Skeletal muscle tissue (tissue), 4 donors: ENCODE measurements around the gene FLYWCH1. TPM values are rescaled to one million over a fixed set of nuclear protein-coding genes. Genes with fewer than 3 reads are reported as not detected.

Source experiments
- H3K27ac ChIP-seq: one replicate; pipeline ENCODE4 v1.7.0; 2013; ENCODE audit warnings: mild to moderate bottlenecking, low read depth, low read length, inconsistent platforms
- H3K27me3 ChIP-seq, 3 donors: one replicate each; pipeline ENCODE4 v1.7.0; 2013; ENCODE audit warnings: low read length in 3 of 3; ENCODE audit not compliant: control insufficient read depth in 3 of 3, insufficient read depth in 3 of 3
- H3K36me3 ChIP-seq, 3 donors: one replicate each; pipeline ENCODE4 v1.7.0; 2013; ENCODE audit warnings: low read length in 3 of 3; ENCODE audit not compliant: control insufficient read depth in 3 of 3, insufficient read depth in 3 of 3
- H3K4me1 ChIP-seq, 3 donors: one replicate each; pipeline ENCODE4 v1.7.0; 2013; ENCODE audit warnings: low read length in 3 of 3, mild to moderate bottlenecking in 3 of 3; ENCODE audit not compliant: control insufficient read depth in 3 of 3, insufficient read depth in 3 of 3
- H3K4me3 ChIP-seq, 3 donors: one replicate each; pipeline ENCODE4 v1.7.0; 2013; ENCODE audit warnings: low read length in 3 of 3
- H3K9ac ChIP-seq, 3 donors: one replicate each; pipeline ENCODE4 v1.7.0; 2013; ENCODE audit warnings: low read length in 3 of 3, mild to moderate bottlenecking in 3 of 3, moderate library complexity in 2 of 3, low read depth in 1 of 3
- H3K9me3 ChIP-seq, 3 donors: one replicate each; pipeline ENCODE4 v1.7.0; 2013; ENCODE audit warnings: low read length in 3 of 3; ENCODE audit not compliant: control insufficient read depth in 3 of 3
- total RNA-seq: library from RNA; depleted of rRNA; stranded (reverse); fragments of >200 nt; gene quantifications from one replicate; pipeline ENCODE4 v1.2.3, GENCODE V29; 2014
- donor health status: Osteomylitis.

Gene FLYWCH1
- total RNA-seq, 1 donor from 2014 or later, result 11.0 TPM

- H3K27me3 ChIP-seq, result peaks cover 63 to 68% (median 64%) of the 10 kb centered on the region in 3 donors
- H3K4me1 ChIP-seq, result peaks cover 27 to 39% (median 37%) of the 10 kb centered on the region in 3 donors
- no peaks in the 10 kb centered on the region for H3K9me3 ChIP-seq
- no peaks in the 10 kb centered on the region for H3K36me3 ChIP-seq
- H3K9ac ChIP-seq, result no peak overlapping the region
- H3K27ac ChIP-seq, result no peak overlapping the region
- no peak overlapping the region for H3K4me3 ChIP-seq
Observed at GRCh38 chr16:2966043-2966807, 54.5 kb downstream of the FLYWCH1 start.

- Histone ChIP-seq H3K4me3 (peak overlapping the region in 1 of 3 donors; percentile 2), H3K27ac (no peak overlapping the region)
Observed at GRCh38 chr16:2966808-2967191, 55.1 kb downstream of the FLYWCH1 start.

GRCh38 chr16:2967211-2967631 is 55.5 kb downstream of the FLYWCH1 start:
- peaks cover 55 to 60% (median 56%) of the 10 kb centered on the region in 3 donors for H3K27me3 ChIP-seq

More at GRCh38 chr16:2966808-2967191, 55.1 kb downstream of the FLYWCH1 start:
- Histone ChIP-seq H3K27me3 (peaks cover 60 to 64% (median 60%) of the 10 kb centered on the region in 3 donors), H3K36me3 (peaks cover 0 to 2% (median 0%) of the 10 kb centered on the region in 3 donors), H3K4me1 (peaks cover 27 to 45% (median 38%) of the 10 kb centered on the region in 3 donors), H3K9me3 (no peaks in the 10 kb centered on the region), H3K9ac (no peak overlapping the region)

GRCh38 chr16:2967721-2968161 is 56.0 kb downstream of the FLYWCH1 start:
- Histone ChIP-seq H3K36me3 (peaks cover 0 to 7% (median 4%) of the 10 kb centered on the region in 3 donors), H3K4me1 (peaks cover 27 to 46% (median 43%) of the 10 kb centered on the region in 3 donors), H3K9ac (no peak overlapping the region), H3K4me3 (no peak overlapping the region), H3K9me3 (no peaks in the 10 kb centered on the region), H3K27ac (no peak overlapping the region), H3K27me3 (peaks cover 50 to 54% (median 51%) of the 10 kb centered on the region in 3 donors)

More at GRCh38 chr16:2967211-2967631, 55.5 kb downstream of the FLYWCH1 start:
- Histone ChIP-seq H3K36me3 (peaks cover 0 to 4% (median 4%) of the 10 kb centered on the region in 3 donors), H3K9me3 (no peaks in the 10 kb centered on the region), H3K9ac (no peak overlapping the region), H3K27ac (no peak overlapping the region), H3K4me3 (no peak overlapping the region), H3K4me1 (peaks cover 27 to 46% (median 42%) of the 10 kb centered on the region in 3 donors)

- peak overlapping the region in 2 of 3 donors; percentile 80 to 81 for H3K4me3 ChIP-seq
- peak overlapping the region in 1 of 3 donors; percentile 8 for H3K9ac ChIP-seq
- peaks cover 0 to 7% (median 4%) of the 10 kb centered on the region in 3 donors for H3K36me3 ChIP-seq
- H3K27me3 ChIP-seq, result peaks cover 47 to 49% (median 48%) of the 10 kb centered on the region in 3 donors
- H3K4me1 ChIP-seq, result peaks cover 33 to 46% (median 43%) of the 10 kb centered on the region in 3 donors
- H3K27ac ChIP-seq, result no peak overlapping the region
- no peaks in the 10 kb centered on the region for H3K9me3 ChIP-seq
Observed at GRCh38 chr16:2968368-2968737, 56.6 kb downstream of the FLYWCH1 start.

- Histone ChIP-seq H3K36me3 (peaks cover 0 to 7% (median 4%) of the 10 kb centered on the region in 3 donors), H3K27me3 (peaks cover 42 to 43% (median 43%) of the 10 kb centered on the region in 3 donors), H3K27ac (no peak within 1 kb of the TSS), H3K9me3 (no peaks in the 10 kb centered on the region), H3K4me3 (peak within 1 kb of the TSS; percentile 75 to 81 (median 80)), H3K4me1 (peaks cover 32 to 46% (median 42%) of the 10 kb centered on the region in 3 donors), H3K9ac (peak within 1 kb of the TSS; percentile 33 to 84 (median 70))
Observed at GRCh38 chr16:2968738-2969544, 57.2 kb downstream of the FLYWCH1 start, which contains the start of gene PAQR4. PAQR4 (plus strand) TSS chr16:2969348; CDS start chr16:2969675, 327 bp downstream.

GRCh38 chr16:2969545-2970521 is 58.1 kb downstream of the FLYWCH1 start:
- H3K4me3 ChIP-seq, result peak overlapping the region; percentile 62 to 81 (median 80)
- peak overlapping the region; percentile 33 to 84 (median 70) for H3K9ac ChIP-seq
- H3K9me3 ChIP-seq, result no peaks in the 10 kb centered on the region
- H3K4me1 ChIP-seq, result peaks cover 26 to 42% (median 37%) of the 10 kb centered on the region in 3 donors
- peaks cover 0 to 7% (median 4%) of the 10 kb centered on the region in 3 donors for H3K36me3 ChIP-seq
- peak overlapping the region; percentile 56 for H3K27ac ChIP-seq
- H3K27me3 ChIP-seq, result peaks cover 33 to 34% (median 34%) of the 10 kb centered on the region in 3 donors

GRCh38 chr16:2970563-2970962 is 58.8 kb downstream of the FLYWCH1 start:
- peak overlapping the region; percentile 43 to 81 (median 80) for H3K4me3 ChIP-seq

More at GRCh38 chr16:2970563-2970962, 58.8 kb downstream of the FLYWCH1 start:
- H3K36me3 ChIP-seq, result peaks cover 0 to 7% (median 4%) of the 10 kb centered on the region in 3 donors
- H3K9me3 ChIP-seq, result no peaks in the 10 kb centered on the region
- H3K9ac ChIP-seq, result peak overlapping the region in 2 of 3 donors; percentile 70 to 84
- peaks cover 27 to 34% (median 29%) of the 10 kb centered on the region in 3 donors for H3K27me3 ChIP-seq
- peak overlapping the region; percentile 56 for H3K27ac ChIP-seq
- peaks cover 26 to 42% (median 36%) of the 10 kb centered on the region in 3 donors for H3K4me1 ChIP-seq
